ENCODE measurements around the gene ZNF112.
A peak's percentile ranks its signal among the peaks of the same experiment; 100 is the strongest.

Gene ZNF112

DNA sequence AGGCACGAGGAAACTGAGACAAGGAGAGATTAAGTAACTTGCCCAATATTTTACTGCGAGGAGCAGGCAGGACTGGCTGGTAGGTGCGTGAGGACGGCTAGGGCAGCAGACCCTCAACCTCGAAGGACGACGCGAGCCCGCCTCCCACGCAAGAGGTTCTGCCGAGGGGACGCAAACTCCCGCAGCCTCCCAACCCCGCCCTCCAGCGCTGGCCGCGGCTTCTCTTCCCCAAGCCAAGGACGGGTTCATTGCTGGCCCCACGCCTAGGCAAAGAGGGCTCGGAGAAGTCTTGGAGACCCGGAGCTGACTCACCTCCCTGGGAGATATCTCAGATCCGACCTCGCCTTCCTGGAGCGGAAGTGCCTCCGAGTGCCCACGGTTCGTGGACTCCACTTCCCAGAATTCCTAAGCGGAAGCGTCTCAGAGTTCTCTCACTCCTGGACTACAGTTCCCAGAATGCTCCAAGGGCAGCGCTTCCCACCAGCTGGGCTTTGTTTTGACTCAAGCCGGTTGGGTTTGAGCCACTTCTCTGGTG is 51.8 kb downstream of the ZNF112 start, which contains the start of gene ZNF235:
Gene ZNF235, minus strand, starts transcription at position 367 of the 535 bp plus-strand sequence. CDS start 1,621 bp downstream, outside the sequence.
- Histone ChIP-seq H3K79me2 (ENCODE audit: control insufficient read depth, insufficient read depth, low read length) (no peaks in the 10 kb centered on the region), H3K56ac (ENCODE audit: low read length) (peak within 1 kb of the TSS; percentile 93), H3K23ac (ENCODE audit: low read length) (no peak within 1 kb of the TSS), H2BK5ac (ENCODE audit: low read length) (no peak within 1 kb of the TSS), H2BK15ac (replicated peaks; ENCODE audit: low read depth) (no peak within 1 kb of the TSS), H3K4me2 (ENCODE audit: low read length) (peak within 1 kb of the TSS; percentile 14), H4K8ac (ENCODE audit: low read depth, low read length) (peak within 1 kb of the TSS; percentile 57), H3K79me1 (ENCODE audit: low read length) (no peaks in the 10 kb centered on the region), H3K9ac (ENCODE audit: low read length) (peak within 1 kb of the TSS; percentile 69), H3K36me3 (ENCODE audit: control insufficient read depth, insufficient read depth, low read length) (no peaks in the 10 kb centered on the region), H3K18ac (ENCODE audit: low read length) (peak within 1 kb of the TSS; percentile 18), H3K4ac (ENCODE audit: low read depth, low read length) (no peak within 1 kb of the TSS), H3K27ac (ENCODE audit: low read depth, low read length) (peak within 1 kb of the TSS; percentile 29), H3K27me3 (ENCODE audit: insufficient read depth, low read length, poor library complexity) (no peaks in the 10 kb centered on the region), H3K4me1 (ENCODE audit: control insufficient read depth, low read depth, low read length) (no peaks in the 10 kb centered on the region), H4K5ac (ENCODE audit: low read length) (no peak within 1 kb of the TSS), H2AK5ac (ENCODE audit: low read length) (no peak within 1 kb of the TSS), H2BK120ac (ENCODE audit: low read depth, low read length) (no peak within 1 kb of the TSS), H3K4me3 (ENCODE audit: low read length) (peak within 1 kb of the TSS; percentile 40)
- no CpG with 5 or more reads among the region's 31 CpGs for WGBS (ENCODE audit: extremely low coverage, insufficient coverage, low lambda C conversion rate)
- peak; percentile 99 for DNase-seq

DNA sequence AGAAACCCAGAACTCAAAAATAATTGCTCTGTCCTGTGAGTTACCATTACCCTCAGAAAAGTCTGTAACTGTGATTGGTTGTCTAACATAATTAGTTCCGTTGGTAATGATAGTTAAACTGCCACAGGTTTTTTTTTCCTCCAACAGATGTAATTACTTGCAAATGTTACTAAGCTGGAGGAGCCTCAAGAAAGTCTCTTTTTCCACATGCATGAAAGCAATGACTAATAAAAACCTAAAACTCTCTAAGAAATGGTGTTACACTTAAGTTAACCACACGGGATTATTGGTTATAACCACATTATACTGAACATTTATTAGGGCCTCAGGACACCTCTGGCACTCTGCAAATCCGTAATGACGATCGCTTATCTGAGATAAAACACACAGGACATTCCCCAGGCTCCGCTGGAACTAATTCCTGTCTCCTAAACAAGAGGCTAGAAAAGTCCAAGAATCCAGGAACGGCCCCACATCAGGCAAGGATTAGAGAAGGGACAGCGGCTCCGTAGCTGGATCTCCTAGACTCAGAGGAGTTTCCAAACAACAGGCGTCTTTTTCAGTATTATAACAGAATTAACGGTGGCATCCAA is 52.4 kb downstream of the ZNF112 start:
- Histone ChIP-seq H2BK5ac (ENCODE audit: low read length) (no peak overlapping the region), H3K4ac (ENCODE audit: low read depth, low read length) (no peak overlapping the region), H2BK15ac (replicated peaks; ENCODE audit: low read depth) (no peak overlapping the region), H3K27ac (ENCODE audit: low read depth, low read length) (no peak overlapping the region), H3K9ac (ENCODE audit: low read length) (peak overlapping the region; percentile 69), H3K56ac (ENCODE audit: low read length) (peak overlapping the region; percentile 93), H3K4me2 (ENCODE audit: low read length) (peak overlapping the region; percentile 14), H3K23ac (ENCODE audit: low read length) (no peak overlapping the region), H4K8ac (ENCODE audit: low read depth, low read length) (peak overlapping the region; percentile 57), H2AK5ac (ENCODE audit: low read length) (no peak overlapping the region), H3K4me3 (ENCODE audit: low read length) (peak overlapping the region; percentile 40), H3K36me3 (ENCODE audit: control insufficient read depth, insufficient read depth, low read length) (no peaks in the 10 kb centered on the region), H2BK120ac (ENCODE audit: low read depth, low read length) (no peak overlapping the region), H3K27me3 (ENCODE audit: insufficient read depth, low read length, poor library complexity) (no peaks in the 10 kb centered on the region), H3K79me1 (ENCODE audit: low read length) (no peaks in the 10 kb centered on the region), H3K4me1 (ENCODE audit: control insufficient read depth, low read depth, low read length) (no peaks in the 10 kb centered on the region), H3K18ac (ENCODE audit: low read length) (peak overlapping the region; percentile 18), H3K79me2 (ENCODE audit: control insufficient read depth, insufficient read depth, low read length) (no peaks in the 10 kb centered on the region), H4K5ac (ENCODE audit: low read length) (no peak overlapping the region)
- WGBS (ENCODE audit: extremely low coverage, insufficient coverage, low lambda C conversion rate) = no CpG with 5 or more reads among the region's 11 CpGs
- peak; percentile 32 for DNase-seq

- no peak overlapping the region for H2BK5ac ChIP-seq (ENCODE audit: low read length)
- no peak overlapping the region for H3K4me3 ChIP-seq (ENCODE audit: low read length)
- no peaks in the 10 kb centered on the region for H3K79me1 ChIP-seq (ENCODE audit: low read length)
- H3K9ac ChIP-seq (ENCODE audit: low read length) = no peak overlapping the region
- no peak overlapping the region for H4K5ac ChIP-seq (ENCODE audit: low read length)
- H3K23ac ChIP-seq (ENCODE audit: low read length) = no peak overlapping the region
- H3K36me3 ChIP-seq (ENCODE audit: control insufficient read depth, insufficient read depth, low read length) = peaks cover under 1% of the 10 kb centered on the region
- peak; percentile 8 for DNase-seq
- no peak overlapping the region for H3K4ac ChIP-seq (ENCODE audit: low read depth, low read length)
- H3K4me2 ChIP-seq (ENCODE audit: low read length) = no peak overlapping the region
- H2AK5ac ChIP-seq (ENCODE audit: low read length) = no peak overlapping the region
- no peak overlapping the region for H3K18ac ChIP-seq (ENCODE audit: low read length)
- no peak overlapping the region for H2BK15ac ChIP-seq (replicated peaks; ENCODE audit: low read depth)
- no peak overlapping the region for H4K8ac ChIP-seq (ENCODE audit: low read depth, low read length)
- no peaks in the 10 kb centered on the region for H3K4me1 ChIP-seq (ENCODE audit: control insufficient read depth, low read depth, low read length)
- H3K56ac ChIP-seq (ENCODE audit: low read length) = no peak overlapping the region
- H2BK120ac ChIP-seq (ENCODE audit: low read depth, low read length) = no peak overlapping the region
- no peaks in the 10 kb centered on the region for H3K27me3 ChIP-seq (ENCODE audit: insufficient read depth, low read length, poor library complexity)
- no peak overlapping the region for H3K27ac ChIP-seq (ENCODE audit: low read depth, low read length)
- no CpG with 5 or more reads among the region's 4 CpGs for WGBS (ENCODE audit: extremely low coverage, insufficient coverage, low lambda C conversion rate)
- H3K79me2 ChIP-seq (ENCODE audit: control insufficient read depth, insufficient read depth, low read length) = no peaks in the 10 kb centered on the region
These were observed 53.2 kb downstream of the ZNF112 start for GRCh38 chr19:44303320-44303719.

DNA sequence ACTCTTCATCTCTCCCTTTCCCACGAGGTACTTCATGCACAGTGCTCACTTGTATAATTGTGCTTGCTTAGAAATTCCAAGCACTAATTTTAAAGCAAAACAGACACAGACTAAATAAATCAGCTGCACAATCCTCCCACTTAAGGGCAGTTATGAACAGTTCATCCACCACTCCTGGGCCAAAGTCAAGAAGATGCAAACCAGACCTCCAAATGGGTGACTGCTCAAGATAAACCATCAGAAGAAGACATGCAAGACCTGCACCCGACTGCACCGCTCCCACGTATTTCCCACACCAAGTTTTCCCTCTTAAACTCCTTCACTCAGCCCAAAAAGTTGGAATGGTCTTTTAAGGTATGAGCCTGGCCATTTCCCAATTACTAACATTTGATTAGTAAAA is 71.5 kb downstream of the ZNF112 start:
- Histone ChIP-seq H2BK120ac (ENCODE audit: low read depth, low read length) (no peak overlapping the region), H4K8ac (ENCODE audit: low read depth, low read length) (no peak overlapping the region), H3K27me3 (ENCODE audit: insufficient read depth, low read length, poor library complexity) (no peaks in the 10 kb centered on the region), H3K9ac (ENCODE audit: low read length) (no peak overlapping the region), H2BK5ac (ENCODE audit: low read length) (no peak overlapping the region), H3K23ac (ENCODE audit: low read length) (no peak overlapping the region), H3K79me2 (ENCODE audit: control insufficient read depth, insufficient read depth, low read length) (no peaks in the 10 kb centered on the region), H3K4me1 (ENCODE audit: control insufficient read depth, low read depth, low read length) (no peaks in the 10 kb centered on the region), H2AK5ac (ENCODE audit: low read length) (no peak overlapping the region), H3K4ac (ENCODE audit: low read depth, low read length) (no peak overlapping the region), H3K4me2 (ENCODE audit: low read length) (no peak overlapping the region), H3K27ac (ENCODE audit: low read depth, low read length) (no peak overlapping the region), H3K4me3 (ENCODE audit: low read length) (no peak overlapping the region), H2BK15ac (replicated peaks; ENCODE audit: low read depth) (no peak overlapping the region), H3K79me1 (ENCODE audit: low read length) (no peaks in the 10 kb centered on the region), H3K18ac (ENCODE audit: low read length) (no peak overlapping the region), H3K36me3 (ENCODE audit: control insufficient read depth, insufficient read depth, low read length) (peaks cover 4% of the 10 kb centered on the region), H3K56ac (ENCODE audit: low read length) (no peak overlapping the region), H4K5ac (ENCODE audit: low read length) (no peak overlapping the region)
- no peak for DNase-seq
- WGBS (ENCODE audit: extremely low coverage, insufficient coverage, low lambda C conversion rate) = no CpG with 5 or more reads among the region's 4 CpGs

DNA sequence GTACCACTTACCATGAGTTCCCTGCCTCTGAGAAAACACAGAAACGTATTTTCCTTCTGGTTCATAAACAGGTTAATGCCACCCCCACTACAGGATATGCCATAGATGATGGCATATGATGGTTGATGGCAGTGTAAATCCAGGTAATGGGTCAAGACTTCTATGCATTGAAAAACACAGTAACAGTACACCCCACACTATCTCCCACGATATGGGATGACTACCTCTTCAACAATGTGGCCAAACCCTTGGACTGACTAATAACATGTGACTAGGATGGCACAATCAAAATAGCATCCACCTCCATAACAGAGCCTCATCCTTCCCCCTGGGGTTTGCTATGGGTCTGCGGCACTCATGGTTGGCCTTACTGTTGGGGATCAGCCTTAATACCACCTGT is 73.6 kb downstream of the ZNF112 start:
- no peak overlapping the region for H2BK5ac ChIP-seq (ENCODE audit: low read length)
- H3K4me2 ChIP-seq (ENCODE audit: low read length) = no peak overlapping the region
- no peaks in the 10 kb centered on the region for H3K79me1 ChIP-seq (ENCODE audit: low read length)
- no peak overlapping the region for H3K9ac ChIP-seq (ENCODE audit: low read length)
- H3K4me1 ChIP-seq (ENCODE audit: control insufficient read depth, low read depth, low read length) = no peaks in the 10 kb centered on the region
- H3K36me3 ChIP-seq (ENCODE audit: control insufficient read depth, insufficient read depth, low read length) = peaks cover 2% of the 10 kb centered on the region
- no peaks in the 10 kb centered on the region for H3K27me3 ChIP-seq (ENCODE audit: insufficient read depth, low read length, poor library complexity)
- H2AK5ac ChIP-seq (ENCODE audit: low read length) = no peak overlapping the region
- H3K4me3 ChIP-seq (ENCODE audit: low read length) = no peak overlapping the region
- no peak overlapping the region for H2BK120ac ChIP-seq (ENCODE audit: low read depth, low read length)
- no peak overlapping the region for H4K8ac ChIP-seq (ENCODE audit: low read depth, low read length)
- no peak for DNase-seq
- no peak overlapping the region for H3K56ac ChIP-seq (ENCODE audit: low read length)
- H3K4ac ChIP-seq (ENCODE audit: low read depth, low read length) = no peak overlapping the region
- H3K23ac ChIP-seq (ENCODE audit: low read length) = no peak overlapping the region
- H4K5ac ChIP-seq (ENCODE audit: low read length) = no peak overlapping the region
- WGBS (ENCODE audit: extremely low coverage, insufficient coverage, low lambda C conversion rate) = no CpG with 5 or more reads among the region's 3 CpGs
- H3K18ac ChIP-seq (ENCODE audit: low read length) = no peak overlapping the region
- H3K79me2 ChIP-seq (ENCODE audit: control insufficient read depth, insufficient read depth, low read length) = no peaks in the 10 kb centered on the region
- H3K27ac ChIP-seq (ENCODE audit: low read depth, low read length) = no peak overlapping the region
- H2BK15ac ChIP-seq (replicated peaks; ENCODE audit: low read depth) = no peak overlapping the region

DNA sequence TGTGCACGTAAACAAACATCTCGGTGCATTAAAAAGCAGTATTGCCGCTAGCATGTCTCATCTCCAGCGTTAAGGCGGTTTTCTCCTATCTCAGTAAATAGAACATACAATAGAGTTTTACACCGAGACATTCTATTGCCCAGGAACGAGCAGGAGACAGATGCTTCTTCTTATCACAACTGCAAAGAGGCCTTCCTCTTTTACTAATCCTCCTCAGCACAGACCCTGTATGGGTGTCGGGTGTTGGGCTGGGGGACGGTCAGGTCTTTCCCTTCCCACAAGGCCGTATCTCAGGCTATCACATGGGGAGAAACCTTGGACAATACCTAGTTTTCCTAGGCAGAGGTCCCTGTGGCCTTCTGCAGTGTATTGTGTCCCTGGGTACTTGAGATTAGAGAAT is 75.6 kb downstream of the ZNF112 start:
- Histone ChIP-seq H2BK120ac (ENCODE audit: low read depth, low read length) (no peak overlapping the region), H3K9ac (ENCODE audit: low read length) (no peak overlapping the region), H4K8ac (ENCODE audit: low read depth, low read length) (no peak overlapping the region), H3K23ac (ENCODE audit: low read length) (no peak overlapping the region), H3K79me1 (ENCODE audit: low read length) (no peaks in the 10 kb centered on the region), H3K36me3 (ENCODE audit: control insufficient read depth, insufficient read depth, low read length) (no peaks in the 10 kb centered on the region), H3K4me3 (ENCODE audit: low read length) (no peak overlapping the region), H3K27ac (ENCODE audit: low read depth, low read length) (no peak overlapping the region), H3K4me1 (ENCODE audit: control insufficient read depth, low read depth, low read length) (no peaks in the 10 kb centered on the region), H3K79me2 (ENCODE audit: control insufficient read depth, insufficient read depth, low read length) (no peaks in the 10 kb centered on the region), H2BK15ac (replicated peaks; ENCODE audit: low read depth) (no peak overlapping the region), H3K4me2 (ENCODE audit: low read length) (no peak overlapping the region), H3K27me3 (ENCODE audit: insufficient read depth, low read length, poor library complexity) (no peaks in the 10 kb centered on the region), H2AK5ac (ENCODE audit: low read length) (no peak overlapping the region), H2BK5ac (ENCODE audit: low read length) (no peak overlapping the region), H4K5ac (ENCODE audit: low read length) (no peak overlapping the region), H3K4ac (ENCODE audit: low read depth, low read length) (no peak overlapping the region), H3K18ac (ENCODE audit: low read length) (no peak overlapping the region), H3K56ac (ENCODE audit: low read length) (no peak overlapping the region)
- no CpG with 5 or more reads among the region's 10 CpGs for WGBS (ENCODE audit: extremely low coverage, insufficient coverage, low lambda C conversion rate)
- no peak for DNase-seq

All from mesendoderm (in vitro differentiated cells).